Endothelial cell of umbilical vein (primary cell): ENCODE measurements around the gene AGT. TPM values are rescaled to one million over a fixed set of nuclear protein-coding genes. Genes with fewer than 3 reads are reported as not detected.

Experiments used
- BruUV-seq: library from RNA; stranded (reverse); fragments of 400-500 nt; replicated peaks from 2 replicates; lab custom pipeline; 2021; lab: Mats Ljungman, UMichigan
- CTCF ChIA-PET: fragments of 300-600, 350-600 bp; sonication (Branson Sonifier 250); formaldehyde crosslinking; loops from one replicate; lab custom pipeline; 2021; ENCODE audit warnings: antibody characterized with exemption, inconsistent platforms; lab: Charles Lee
- POLR2A ChIA-PET: fragments of 300-600, 350-600 bp; sonication (Branson Sonifier 250); formaldehyde crosslinking; loops from one replicate; lab custom pipeline; 2021; ENCODE audit warnings: antibody characterized with exemption, inconsistent platforms; lab: Charles Lee
- DNase-seq: peaks from one replicate; pipeline ENCODE4 v3.0.0-alpha.2; 2011; ENCODE audit warnings: low read depth, low spot score
- FAIRE-seq: peaks from 2 replicates; lab custom pipeline; 2011; peaks lifted over from hg19 to GRCh38; lab: Jason Lieb, UNC
- H2AFZ ChIP-seq: 2 replicates; pipeline ENCODE4 v1.6.0; 2012; ENCODE audit warnings: low read depth, low read length, control low read depth, inconsistent platforms
- H3K27ac ChIP-seq: 2 replicates; pipeline ENCODE4 v1.5.1; 2011; ENCODE audit warnings: low read depth, mild to moderate bottlenecking, control low read depth, low read length, moderate library complexity; ENCODE audit not compliant: insufficient read depth
- H3K27me3 ChIP-seq, 2 experiments: 2 replicates each; pipeline versions ENCODE4 v1.6.0 to v1.6.1; 2011; ENCODE audit warnings: low read length in 2 of 2, mixed read lengths in 1 of 2; ENCODE audit not compliant: control insufficient read depth in 2 of 2, insufficient read depth in 2 of 2
- H3K36me3 ChIP-seq, 2 experiments: 2 replicates in 1 of 2; 3 replicates in 1 of 2; pipeline ENCODE4 v1.5.1; 2011; ENCODE audit warnings: low read length in 2 of 2, mild to moderate bottlenecking in 1 of 2, moderate library complexity in 1 of 2; ENCODE audit not compliant: control insufficient read depth in 2 of 2, insufficient read depth in 2 of 2; ENCODE audit errors: extremely low read depth in 1 of 2
- H3K4me1 ChIP-seq: 3 replicates; pipeline ENCODE4 v1.5.1; 2011; ENCODE audit warnings: mild to moderate bottlenecking, low read length; ENCODE audit not compliant: control insufficient read depth, insufficient read depth; ENCODE audit errors: extremely low read depth
- H3K4me2 ChIP-seq: 2 replicates; pipeline ENCODE4 v1.6.1; 2011; ENCODE audit warnings: low read length, control low read depth, mixed read lengths; ENCODE audit not compliant: insufficient read depth
- H3K4me3 ChIP-seq, 3 experiments: fragments of 200-600 bp in 1 of 3; sonication (generic), shearing (Covaris generic) in 1 of 3; replicated peaks in 1 of 3; 2 replicates each; pipeline ENCODE4 v1.5.1; 2011 to 2016; ENCODE audit warnings: control low read depth in 3 of 3, low read length in 3 of 3, mild to moderate bottlenecking in 2 of 3, inconsistent platforms in 1 of 3, low read depth in 1 of 3, moderate library complexity in 1 of 3; ENCODE audit not compliant: insufficient read depth in 1 of 3
- H3K79me2 ChIP-seq: 2 replicates; pipeline ENCODE4 v1.6.0; 2012; ENCODE audit warnings: low read length, inconsistent platforms; ENCODE audit not compliant: control insufficient read depth, insufficient read depth
- H3K9ac ChIP-seq: replicated peaks from 2 replicates; pipeline ENCODE3; 2011; ENCODE audit warnings: low read length, control low read depth; ENCODE audit not compliant: insufficient read depth; ENCODE audit errors: extremely low read depth
- H3K9me1 ChIP-seq: replicated peaks from 3 replicates; pipeline ENCODE4 v1.6.0; 2011; ENCODE audit warnings: mild to moderate bottlenecking, low read length; ENCODE audit not compliant: control insufficient read depth, insufficient read depth; ENCODE audit errors: extremely low read depth
- H3K9me3 ChIP-seq: replicated peaks from 2 replicates; pipeline ENCODE4 v1.5.1; 2012; ENCODE audit warnings: low read length, inconsistent platforms; ENCODE audit not compliant: control insufficient read depth, insufficient read depth
- H4K20me1 ChIP-seq: replicated peaks from 2 replicates; pipeline ENCODE3; 2011; ENCODE audit warnings: mild to moderate bottlenecking, low read length; ENCODE audit not compliant: control insufficient read depth, insufficient read depth; ENCODE audit errors: extremely low read depth
- EZH2 ChIP-seq: IDR thresholded peaks from 2 replicates; pipeline ENCODE4 v1.6.1; 2012; ENCODE audit warnings: borderline replicate concordance, low read depth, mild to moderate bottlenecking, moderate library complexity, low read length, inconsistent platforms; ENCODE audit not compliant: severe bottlenecking
- GATA2 ChIP-seq: IDR thresholded peaks from 2 replicates; pipeline ENCODE4 v1.7.0; 2011; ENCODE audit warnings: low read depth, mild to moderate bottlenecking, moderate library complexity, mixed read lengths, low read length; ENCODE audit not compliant: insufficient read length, insufficient read depth
- JUN ChIP-seq: IDR thresholded peaks from 2 replicates; pipeline ENCODE4 v1.6.1; 2011; ENCODE audit warnings: borderline replicate concordance, low read depth; ENCODE audit not compliant: insufficient read length, insufficient read depth
- MAX ChIP-seq: IDR thresholded peaks from 2 replicates; pipeline ENCODE4 v1.6.1; 2011; ENCODE audit not compliant: insufficient read depth, insufficient read length
- POLR2A ChIP-seq: IDR thresholded peaks from 2 replicates; pipeline ENCODE4 v1.6.1; 2012; ENCODE audit warnings: low read depth, mild to moderate bottlenecking, control low read depth, low read length
- POLR2AphosphoS5 ChIP-seq: IDR thresholded peaks from 2 replicates; pipeline ENCODE4 v1.6.1; 2012; ENCODE audit warnings: low read depth, mild to moderate bottlenecking, control low read depth, low read length, moderate library complexity; ENCODE audit not compliant: insufficient read depth
- dilution Hi-C: fragments of 300-500 bp; cut with MboI; formaldehyde crosslinking; loops from one replicate; pipeline ENCODE4 v1.15.0; 2019; ENCODE audit warnings: low sequenced_read_pairs; ENCODE audit not compliant: extremely low pct_ligation_motif_present
- intact Hi-C: fragments of 100-400 bp; cut with micrococcal nuclease; formaldehyde crosslinking; loops from one replicate; pipeline ENCODE4 v1.10.0; 2022
- polyA plus RNA-seq, 4 experiments: library from polyadenylated mRNA; depleted of rRNA in 3 of 4; stranded (reverse) in 3 of 4; unstranded in 1 of 4; fragments of >200 nt; gene quantifications; 2 replicates each; pipeline versions ENCODE4 v1.2.1 to v1.2.3, GENCODE V29; 2011 to 2012; ENCODE audit warnings: missing spikeins in 1 of 4
- total RNA-seq: library from RNA; stranded (reverse); gene quantifications from 2 replicates; pipeline ENCODE4 v1.2.3, GENCODE V29; 2021

Gene AGT
- total and polyA plus RNA-seq, 2 donors (not counting 3 experiments of a cell fraction or from before 2014, with no cell fraction given), result not detected

GRCh38 chr1:230759369-230760065, 45.6 kb upstream of the AGT start:
- FAIRE-seq, result no peak
- POLR2A ChIA-PET, result no interaction called here
- H3K9me3 ChIP-seq, result no peaks in the 10 kb centered on the region

GRCh38 chr1:230758709-230759368, 44.9 kb upstream of the AGT start:
- DNase-seq, result no peak
- dilution Hi-C loops (no loop called here), intact Hi-C loops (no loop called here)
- Histone ChIP-seq H3K4me3 (no peak overlapping the region), H4K20me1 (no peaks in the 10 kb centered on the region), H3K27me3 (no peaks in the 10 kb centered on the region), H3K4me2 (no peak overlapping the region), H3K36me3 (no peaks in the 10 kb centered on the region), H3K9me1 (no peaks in the 10 kb centered on the region), H3K9ac (no peak overlapping the region), H3K27ac (no peak overlapping the region), H3K9me3 (no peaks in the 10 kb centered on the region), H3K79me2 (no peaks in the 10 kb centered on the region), H2AFZ (no peak overlapping the region), H3K4me1 (no peaks in the 10 kb centered on the region)
- ChIA-PET POLR2A (no interaction called here), CTCF (no interaction called here)
- no TSS peak for BruUV-seq
- TF ChIP-seq MAX (no peak), POLR2A (no peak)
- no peak for FAIRE-seq

More at GRCh38 chr1:230759369-230760065, 45.6 kb upstream of the AGT start:
- TF ChIP-seq GATA2, result no peak
- no peak for TF ChIP-seq JUN
- TF ChIP-seq EZH2, result no peak
- TF ChIP-seq POLR2AphosphoS5, result no peak
- no peak for DNase-seq
- Histone ChIP-seq H3K79me2 (no peaks in the 10 kb centered on the region), H3K4me2 (no peak overlapping the region), H3K4me1 (no peaks in the 10 kb centered on the region), H3K9ac (no peak overlapping the region), H2AFZ (no peak overlapping the region), H3K27ac (no peak overlapping the region), H3K36me3 (no peaks in the 10 kb centered on the region), H4K20me1 (no peaks in the 10 kb centered on the region), H3K9me1 (no peaks in the 10 kb centered on the region), H3K4me3 (no peak overlapping the region), H3K27me3 (no peaks in the 10 kb centered on the region)
- CTCF ChIA-PET, result no interaction called here
- intact Hi-C loops, result no loop called here
- BruUV-seq, result no TSS peak
- dilution Hi-C loops, result no loop called here
